Left lung (tissue), 10 donors: ENCODE data around the gene GSTM2. TPM values are rescaled to one million over a fixed set of nuclear protein-coding genes. Genes with fewer than 3 reads are reported as not detected.
A peak's percentile ranks its signal among the peaks of the same experiment; 100 is the strongest.

Experiments used
- ATAC-seq: fragments of 200-7000 bp; cut with Tn5 transposase; one replicate; pipeline ENCODE4 v1.9.1; 2020; ENCODE audit warnings: moderate library complexity
- DNase-seq, 4 donors: peaks; one replicate each; pipeline ENCODE4 v3.0.0-alpha.2; 2013 to 2020
- H3K27ac ChIP-seq, 2 donors: fragments of 200-600 bp; sonication (generic) in 1 of 2; one replicate each; pipeline versions ENCODE4 v1.5.0 to v1.8.0; 2020 to 2021
- H3K27me3 ChIP-seq, 2 donors: fragments of 200-600 bp; sonication (generic) in 1 of 2; one replicate each; pipeline versions ENCODE4 v1.5.0 to v1.8.0; 2020 to 2021
- H3K36me3 ChIP-seq, 2 donors: fragments of 200-600 bp; sonication (generic) in 1 of 2; one replicate each; pipeline versions ENCODE4 v1.5.0 to v1.8.0; 2020 to 2021
- H3K4me1 ChIP-seq, 2 donors: fragments of 200-600 bp; one replicate each; pipeline ENCODE4 v1.8.0; 2021
- H3K4me3 ChIP-seq, 2 donors: fragments of 200-600 bp; sonication (generic) in 1 of 2; one replicate each; pipeline versions ENCODE4 v1.5.0 to v1.8.0; 2020 to 2021; ENCODE audit warnings: mild to moderate bottlenecking in 1 of 2
- H3K9me3 ChIP-seq, 2 donors: fragments of 200-600 bp; sonication (generic) in 1 of 2; one replicate each; pipeline versions ENCODE4 v1.5.0 to v1.8.0; 2020 to 2021
- intact Hi-C, 2 donors: fragments of 100-400 bp; cut with DNase I; formaldehyde crosslinking; loops; one replicate each; pipeline versions ENCODE4 v1.11.2 to v1.14.2; 2022
- polyA plus RNA-seq, 6 donors: library from polyadenylated mRNA; unstranded; fragments of 120-200 nt; gene quantifications; one replicate each; pipeline ENCODE4 v1.2.1, GENCODE V29; 2013; ENCODE audit not compliant: insufficient read length in 6 of 6
- total RNA-seq, 2 donors: library from RNA; stranded (reverse); fragmentation: NEBNext Ultra II Directional; extraction: Animal tissue kit (Norgen Biotek cat#: 25700); gene quantifications; one replicate each; pipeline ENCODE4 v1.2.1, GENCODE V29; 2021
- TF ChIP-seq, protein P1 (sequence below), 2 donors: fragments of 200-600 bp; sonication (generic) in 1 of 2; IDR thresholded peaks; one replicate each; pipeline versions ENCODE4 v1.5.0 to v1.8.0; 2021; ENCODE audit warnings: antibody characterized with exemption in 2 of 2
- donor health status: DM: no; HTN: yes; CAD: no.
- donor health status: DM: no; HTN: no; CAD: no.

GSTM2 gene
- total and polyA plus RNA-seq, 8 donors, result 25.4 to 281 (median 225) TPM

DNA sequence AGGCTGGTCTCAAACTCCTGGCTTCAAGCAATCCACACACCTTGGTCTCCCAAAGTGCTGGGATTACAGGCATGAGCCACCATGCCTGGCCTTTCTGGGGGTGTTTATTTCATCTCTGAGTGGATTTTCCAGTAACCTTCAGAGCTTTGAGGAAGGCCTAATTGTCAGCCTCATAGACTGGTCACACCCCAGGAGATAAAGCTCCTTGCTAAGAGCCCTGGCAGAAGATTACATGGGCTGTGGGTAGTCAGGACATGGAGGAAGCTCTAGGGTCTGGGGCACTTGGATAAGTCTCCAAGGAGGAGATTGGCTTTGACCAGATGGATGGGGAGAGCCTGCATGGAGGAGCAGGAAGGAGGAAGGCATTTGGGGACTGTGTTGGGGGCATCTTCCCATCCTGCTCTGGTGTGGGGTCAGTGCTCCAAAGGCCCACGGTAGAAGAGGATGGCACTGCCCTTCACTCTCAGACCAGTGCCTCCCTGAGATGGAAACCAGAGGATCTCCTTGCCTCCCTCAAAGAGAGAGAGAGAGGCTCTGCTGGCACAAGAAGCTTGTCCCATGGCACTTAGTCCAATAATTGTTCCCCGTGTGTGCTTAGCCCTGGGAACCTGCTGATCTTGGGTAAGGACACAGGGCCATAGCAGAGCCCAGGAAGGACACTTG lies 26.6 kb upstream of the GSTM2 start:
- no peak for ATAC-seq
- Histone ChIP-seq H3K36me3 (no peaks in the 10 kb centered on the region), H3K4me1 (peaks cover 3 to 15% of the 10 kb centered on the region in 2 donors), H3K27ac (no peak overlapping the region), H3K9me3 (no peaks in the 10 kb centered on the region), H3K4me3 (no peak overlapping the region), H3K27me3 (no peaks in the 10 kb centered on the region)
- intact Hi-C loops, result loop anchor here in 1 of 2 donors (5.0 kb wide), 2 partner anchors 126 to 341 kb away; partner anchors contain the start of gene AHCYL1
- TF ChIP-seq, protein P1, sequence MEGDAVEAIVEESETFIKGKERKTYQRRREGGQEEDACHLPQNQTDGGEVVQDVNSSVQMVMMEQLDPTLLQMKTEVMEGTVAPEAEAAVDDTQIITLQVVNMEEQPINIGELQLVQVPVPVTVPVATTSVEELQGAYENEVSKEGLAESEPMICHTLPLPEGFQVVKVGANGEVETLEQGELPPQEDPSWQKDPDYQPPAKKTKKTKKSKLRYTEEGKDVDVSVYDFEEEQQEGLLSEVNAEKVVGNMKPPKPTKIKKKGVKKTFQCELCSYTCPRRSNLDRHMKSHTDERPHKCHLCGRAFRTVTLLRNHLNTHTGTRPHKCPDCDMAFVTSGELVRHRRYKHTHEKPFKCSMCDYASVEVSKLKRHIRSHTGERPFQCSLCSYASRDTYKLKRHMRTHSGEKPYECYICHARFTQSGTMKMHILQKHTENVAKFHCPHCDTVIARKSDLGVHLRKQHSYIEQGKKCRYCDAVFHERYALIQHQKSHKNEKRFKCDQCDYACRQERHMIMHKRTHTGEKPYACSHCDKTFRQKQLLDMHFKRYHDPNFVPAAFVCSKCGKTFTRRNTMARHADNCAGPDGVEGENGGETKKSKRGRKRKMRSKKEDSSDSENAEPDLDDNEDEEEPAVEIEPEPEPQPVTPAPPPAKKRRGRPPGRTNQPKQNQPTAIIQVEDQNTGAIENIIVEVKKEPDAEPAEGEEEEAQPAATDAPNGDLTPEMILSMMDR (IDR thresholded peaks at IDR 0.05), result no peak
- no peak for DNase-seq

DNA sequence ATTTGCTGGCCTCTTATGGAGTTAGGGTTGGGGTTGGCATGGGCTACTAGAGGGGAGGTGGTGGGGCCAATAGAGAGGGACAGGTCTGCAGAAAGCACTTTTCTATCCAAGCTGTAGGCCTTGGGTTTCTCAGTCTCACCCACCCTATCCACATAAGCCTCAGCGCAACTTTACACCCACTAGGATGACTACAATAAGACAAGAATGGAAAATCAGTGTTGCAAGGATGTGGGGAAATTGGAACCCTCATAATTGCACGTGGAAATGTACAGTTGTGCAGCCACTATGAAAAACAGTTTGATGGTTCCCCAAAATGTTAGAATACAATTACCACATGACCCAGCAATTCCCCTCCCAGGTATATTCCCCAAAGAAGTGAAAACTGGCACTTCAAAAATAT lies 26.0 kb upstream of the GSTM2 start:
- intact Hi-C loops, result loop anchor here in 1 of 2 donors (5.0 kb wide), 2 partner anchors 125 to 340 kb away; partner anchors contain the start of gene AHCYL1
- Histone ChIP-seq H3K27ac (no peak overlapping the region), H3K9me3 (no peaks in the 10 kb centered on the region), H3K4me1 (peaks cover 0 to 11% of the 10 kb centered on the region in 2 donors), H3K27me3 (no peaks in the 10 kb centered on the region), H3K4me3 (no peak overlapping the region), H3K36me3 (no peaks in the 10 kb centered on the region)
- ATAC-seq (no peak), DNase-seq (no peak)
- TF ChIP-seq, protein P1 (IDR thresholded peaks at IDR 0.05), result no peak

DNA sequence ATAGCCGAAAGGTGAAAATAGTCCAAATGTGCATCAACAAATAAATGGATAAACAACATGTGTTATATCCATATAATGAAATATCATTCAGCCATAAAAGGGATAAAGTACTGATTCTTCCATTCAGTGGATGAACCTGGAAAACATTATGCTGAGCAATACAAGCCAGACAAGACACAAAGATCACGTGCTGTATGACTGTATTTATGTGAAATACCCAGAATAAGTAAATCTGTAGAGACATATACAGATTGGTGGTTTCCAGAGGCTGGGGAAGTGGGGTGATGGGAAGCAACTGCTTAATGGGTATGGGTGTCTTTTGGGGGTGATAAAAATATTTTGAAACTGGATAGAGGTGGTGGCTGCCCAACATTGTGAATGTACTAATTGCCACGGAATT lies 25.2 kb upstream of the GSTM2 start:
- TF ChIP-seq, protein P1 (IDR thresholded peaks at IDR 0.05), result no peak
- no peaks in the 10 kb centered on the region for H3K27me3 ChIP-seq
- no peak for DNase-seq
- no peak for ATAC-seq
- no peaks in the 10 kb centered on the region for H3K9me3 ChIP-seq
- H3K4me3 ChIP-seq, result no peak overlapping the region
- peaks cover 0 to 11% of the 10 kb centered on the region in 2 donors for H3K4me1 ChIP-seq
- no peak overlapping the region for H3K27ac ChIP-seq
- H3K36me3 ChIP-seq, result no peaks in the 10 kb centered on the region
- intact Hi-C loops, result loop anchor here in 1 of 2 donors (5.0 kb wide), 2 partner anchors 125 to 340 kb away; partner anchors contain the start of gene AHCYL1

- DNase-seq (peak; percentile 58 to 97 (median 80)), ATAC-seq (peak; percentile 94)
- H3K27me3 ChIP-seq, result no peaks in the 10 kb centered on the region
- H3K9me3 ChIP-seq, result no peaks in the 10 kb centered on the region
- peaks cover 0 to 11% of the 10 kb centered on the region in 2 donors for H3K4me1 ChIP-seq
- TF ChIP-seq, protein P1 (IDR thresholded peaks at IDR 0.05), result peak; percentile 80 to 92
- H3K27ac ChIP-seq, result no peak overlapping the region
- H3K4me3 ChIP-seq, result no peak overlapping the region
- intact Hi-C loops, result loop anchor here in 1 of 2 donors (5.0 kb wide), 2 partner anchors 124 to 339 kb away; partner anchors contain the start of gene AHCYL1
- no peaks in the 10 kb centered on the region for H3K36me3 ChIP-seq
These were observed 24.2 kb upstream of the GSTM2 start for GRCh38 chr1:109643385-109644230.

GRCh38 chr1:109644670-109645069 lies 23.2 kb upstream of the GSTM2 start:
- TF ChIP-seq, protein P1 (IDR thresholded peaks at IDR 0.05), result no peak
- no peaks in the 10 kb centered on the region for H3K36me3 ChIP-seq
- DNase-seq (peak in 1 of 4 donors; percentile 48), ATAC-seq (no peak)
- intact Hi-C loops, result loop anchor here in 1 of 2 donors (5.0 kb wide), 2 partner anchors 123 to 338 kb away; partner anchors contain the start of gene AHCYL1
- H3K4me1 ChIP-seq, result peaks cover 0 to 11% of the 10 kb centered on the region in 2 donors
- no peak overlapping the region for H3K27ac ChIP-seq
- no peaks in the 10 kb centered on the region for H3K27me3 ChIP-seq
- H3K4me3 ChIP-seq, result no peak overlapping the region
- no peaks in the 10 kb centered on the region for H3K9me3 ChIP-seq
